Fibroblast of lung (primary cell): ENCODE results near the gene ZFAND5.

Experiments
- CTCF ChIP-seq, 2 donors: IDR thresholded peaks in 1 of 2; conservative IDR thresholded peaks in 1 of 2; 1 replicate in 1 of 2; 2 replicates in 1 of 2; pipeline ENCODE4 v1.5.1; 2011 to 2012; ENCODE audit warnings: low read length in 2 of 2, control low read depth in 1 of 2, inconsistent platforms in 1 of 2, low read depth in 1 of 2, mild to moderate bottlenecking in 1 of 2
- EZH2 ChIP-seq: IDR thresholded peaks from 2 replicates; pipeline ENCODE4 v1.5.1; 2012; ENCODE audit warnings: low read length, control low read depth, mild to moderate bottlenecking; ENCODE audit errors: missing control alignments

- TF ChIP-seq CTCF (conservative IDR thresholded peaks at IDR 0.05 in 1 of 2, IDR thresholded peaks at IDR 0.05 in 1 of 2; ENCODE audit: low read depth in 1 of 2, low read length in 2 of 2), result no peak
- no peak for TF ChIP-seq EZH2
These were observed 31.8 kb downstream of the ZFAND5 start for GRCh38 chr9:72333197-72333596.
